HG03060 (cell line): ENCODE measurements around the gene BORCS5.

Experiments used
- ATAC-seq: cut with Tn5 transposase; IDR thresholded peaks from one replicate; pipeline ENCODE4 v1.9.1; 2021; ENCODE audit warnings: low read depth, moderate number of reproducible peaks; ENCODE audit not compliant: unreplicated experiment

Gene BORCS5

GRCh38 chr12:12425616-12426015 lies 68.7 kb downstream of the BORCS5 start:
- ATAC-seq = no peak

GRCh38 chr12:12427568-12427967 lies 70.7 kb downstream of the BORCS5 start:
- ATAC-seq = no peak

GRCh38 chr12:12428047-12428446 lies 71.2 kb downstream of the BORCS5 start:
- ATAC-seq = no peak

DNA sequence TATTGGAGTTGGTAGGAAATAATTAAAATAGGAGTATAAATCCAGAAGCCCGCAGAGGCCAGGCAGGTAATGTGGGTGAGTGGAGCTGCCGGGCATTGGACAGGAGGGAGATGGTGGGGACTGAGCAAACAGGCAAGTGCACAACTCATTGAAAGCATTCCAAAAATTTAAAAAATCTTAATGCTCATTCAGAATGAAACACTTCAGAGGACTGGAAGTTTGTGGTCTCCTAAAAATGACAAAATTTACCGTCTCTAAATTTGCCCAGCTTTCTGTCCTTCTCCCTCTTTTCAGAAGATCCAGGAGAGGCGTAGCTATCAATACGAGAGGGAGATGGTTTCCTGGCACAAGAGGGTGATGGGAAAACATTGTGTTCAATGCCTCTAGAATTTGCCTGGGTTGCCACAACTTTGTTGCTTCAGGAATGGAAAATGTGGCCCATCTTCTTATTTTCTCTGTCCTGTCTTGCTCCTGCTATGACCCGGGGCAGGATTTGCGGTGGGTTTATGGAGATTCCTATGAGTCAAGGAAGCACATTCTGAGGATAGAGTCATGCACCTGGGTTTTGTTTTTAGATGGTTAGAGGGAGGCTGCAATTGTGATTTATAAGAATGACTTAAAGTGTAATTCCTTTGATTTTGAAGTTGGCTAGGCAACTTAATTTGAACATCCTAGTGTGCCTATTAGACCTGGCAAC lies 72.2 kb downstream of the BORCS5 start:
- ATAC-seq = no peak

- no peak for ATAC-seq
These were observed 75.5 kb downstream of the BORCS5 start for GRCh38 chr12:12432364-12432763.

DNA sequence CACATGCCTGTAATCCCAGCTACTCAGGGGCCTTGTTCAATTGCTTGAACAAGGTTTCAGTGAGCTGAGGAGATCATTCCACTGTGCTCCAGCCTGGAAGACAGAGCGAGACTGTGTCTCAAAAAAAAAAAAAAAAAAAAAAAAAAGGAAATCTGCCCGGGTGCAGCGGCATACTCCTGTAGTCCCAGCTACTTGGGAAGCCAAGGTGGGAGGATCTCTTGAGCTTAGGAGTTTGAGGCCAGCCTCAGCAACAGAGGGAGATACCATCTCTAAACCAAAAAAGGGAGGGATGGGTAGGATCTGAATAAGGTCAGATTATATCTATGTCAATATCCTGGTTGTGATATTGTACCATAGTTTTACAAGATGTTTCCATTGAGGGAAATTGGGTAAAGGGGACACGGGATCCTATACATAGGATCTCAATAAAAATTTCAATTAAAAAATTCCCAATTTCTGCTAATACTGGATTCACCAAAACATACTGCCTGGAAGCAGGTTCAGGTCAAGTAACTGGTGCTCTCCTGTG lies 76.4 kb downstream of the BORCS5 start:
- no peak for ATAC-seq

DNA sequence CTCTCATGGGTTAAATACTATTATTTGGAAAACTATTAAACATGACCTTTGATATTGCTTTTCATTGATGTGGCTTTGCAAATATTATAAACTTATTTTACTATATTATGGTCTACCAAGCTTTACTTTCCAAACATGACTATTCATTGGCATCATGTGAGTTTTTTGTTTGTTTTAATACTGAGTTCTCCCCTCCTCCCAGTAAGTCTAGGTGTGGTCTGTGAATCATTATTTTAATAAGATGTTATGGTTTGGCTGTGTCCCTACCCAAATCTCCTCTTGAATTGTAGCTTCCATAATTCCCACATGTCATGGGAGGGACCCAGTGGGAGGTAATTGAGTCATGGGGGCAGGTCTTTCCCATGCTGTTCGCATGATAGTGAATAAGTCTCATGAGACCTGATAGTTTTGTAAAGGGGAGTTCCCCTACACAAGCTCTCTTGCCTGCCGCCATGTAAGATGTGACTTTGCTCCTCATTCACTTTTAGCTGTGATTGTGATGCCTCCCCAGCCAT lies 80.0 kb downstream of the BORCS5 start:
- no peak for ATAC-seq

- no peak for ATAC-seq
These were observed 82.8 kb downstream of the BORCS5 start for GRCh38 chr12:12439636-12440035.

GRCh38 chr12:12440784-12441428 lies 84.0 kb downstream of the BORCS5 start:
- ATAC-seq = no peak

DNA sequence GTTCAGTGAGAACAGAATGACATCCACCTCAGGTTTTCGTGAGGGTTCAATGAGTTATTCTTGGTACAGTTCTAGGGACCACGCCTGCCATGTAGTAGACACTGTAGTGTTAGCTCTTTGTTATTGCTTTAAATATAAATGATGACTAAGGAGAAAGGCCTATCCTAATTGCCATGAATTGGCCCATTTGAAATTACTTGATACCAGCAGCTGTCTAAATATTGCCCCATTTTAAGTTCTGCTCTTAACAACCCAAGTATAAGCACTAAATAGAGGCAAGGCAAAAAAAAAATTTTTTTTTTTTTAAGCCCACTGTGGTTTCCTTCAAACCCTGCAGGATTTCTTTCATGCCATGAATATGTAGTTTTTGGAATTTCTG lies 84.5 kb downstream of the BORCS5 start:
- no peak for ATAC-seq

GRCh38 chr12:12441843-12442461 lies 85.1 kb downstream of the BORCS5 start:
- ATAC-seq = no peak

DNA sequence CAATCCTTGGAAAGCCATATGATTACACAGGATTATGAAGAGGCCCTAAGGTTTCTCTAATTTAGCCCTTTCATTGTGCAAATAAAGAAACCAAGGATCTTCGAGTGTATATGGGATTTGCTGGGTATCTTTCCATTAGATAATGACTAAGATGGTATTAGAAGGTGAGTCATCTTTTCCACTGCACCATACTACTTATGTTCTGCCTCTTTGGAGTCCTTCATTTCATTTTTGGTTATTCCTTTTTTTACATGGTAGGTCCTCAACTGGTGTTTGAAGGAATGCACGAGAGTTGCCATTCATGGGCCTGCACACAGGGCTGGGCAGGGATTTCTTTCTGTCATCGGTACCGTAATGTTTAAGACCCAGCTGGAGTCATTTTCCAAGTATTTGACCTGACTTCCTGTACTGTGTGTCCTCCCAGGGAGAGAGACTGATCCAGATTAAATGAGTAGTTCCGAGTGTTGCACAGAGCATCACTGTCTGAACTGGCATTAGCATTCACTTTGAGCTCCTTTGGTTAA lies 85.7 kb downstream of the BORCS5 start:
- no peak for ATAC-seq

- ATAC-seq = no peak
These were observed 86.6 kb downstream of the BORCS5 start for GRCh38 chr12:12443431-12443878.

DNA sequence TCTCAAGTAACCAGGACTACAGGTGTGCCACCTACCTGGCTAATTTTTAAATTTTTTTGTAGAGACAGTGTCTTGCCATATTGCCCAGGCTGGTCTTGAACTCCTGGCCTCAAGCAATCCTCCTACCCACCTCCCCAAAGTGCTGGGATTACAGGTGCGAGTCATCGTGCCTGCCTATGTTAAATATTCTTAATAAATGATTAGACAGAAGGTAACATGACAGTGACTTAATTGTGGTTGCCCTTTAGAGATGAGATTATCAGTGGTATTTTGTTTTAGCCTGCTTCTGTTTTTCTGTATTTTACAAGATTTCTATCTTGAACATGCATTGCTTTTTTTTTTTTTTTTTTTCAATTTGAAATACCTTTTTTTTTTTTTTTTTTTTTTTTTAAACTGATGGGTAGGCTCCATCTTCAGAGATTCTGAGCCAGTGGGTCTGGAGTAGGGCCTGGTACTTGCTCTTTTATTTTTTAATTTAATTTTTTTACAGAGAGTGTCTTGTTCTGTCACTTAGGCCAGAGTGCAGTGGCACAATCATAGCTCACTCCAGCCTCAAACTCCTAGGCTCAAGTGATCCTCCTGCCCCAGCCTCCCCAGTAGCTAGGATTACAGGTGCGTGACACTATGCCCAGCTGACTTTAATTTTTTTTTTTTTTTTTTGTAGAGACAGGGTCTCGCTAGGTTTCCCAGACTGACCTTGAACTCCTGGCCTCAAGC lies 88.4 kb downstream of the BORCS5 start:
- ATAC-seq = no peak

DNA sequence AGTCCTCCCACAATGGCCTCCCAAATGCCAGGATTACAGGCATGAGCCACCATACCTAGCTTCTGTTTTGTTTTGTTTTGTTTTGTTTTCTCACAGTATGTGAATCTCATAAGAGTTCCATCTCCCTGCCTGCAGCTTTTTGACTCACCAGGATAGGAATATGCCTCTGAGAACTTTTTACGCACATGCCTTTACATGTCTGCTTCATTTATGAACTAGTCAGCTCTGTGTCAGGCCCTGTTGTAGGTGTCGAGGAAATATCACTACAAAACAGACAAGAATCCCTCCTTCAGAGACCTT lies 89.0 kb downstream of the BORCS5 start:
- no peak for ATAC-seq

GRCh38 chr12:12446786-12447185 lies 89.9 kb downstream of the BORCS5 start:
- ATAC-seq = no peak

DNA sequence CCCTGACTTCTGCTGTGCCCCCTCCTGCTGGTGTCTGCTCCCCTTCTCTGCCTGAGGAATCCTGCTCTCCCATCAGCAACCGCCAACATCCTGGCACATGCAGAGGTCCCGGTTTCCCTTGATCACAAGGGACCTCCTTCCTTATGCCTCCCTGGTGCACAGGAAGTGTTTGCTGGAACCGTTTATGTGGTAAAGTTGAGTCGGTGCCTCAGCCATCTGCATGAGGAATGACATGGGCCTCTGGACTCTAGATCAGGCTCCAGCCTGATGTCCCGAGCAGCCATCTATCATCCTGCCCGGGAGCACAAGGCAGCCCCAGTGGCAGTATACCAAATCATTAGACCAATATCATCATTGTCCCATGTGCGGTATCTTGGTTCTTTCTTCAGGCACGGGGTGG lies 90.4 kb downstream of the BORCS5 start:
- ATAC-seq = no peak

- no peak for ATAC-seq
These were observed 91.0 kb downstream of the BORCS5 start for GRCh38 chr12:12447837-12448236.

DNA sequence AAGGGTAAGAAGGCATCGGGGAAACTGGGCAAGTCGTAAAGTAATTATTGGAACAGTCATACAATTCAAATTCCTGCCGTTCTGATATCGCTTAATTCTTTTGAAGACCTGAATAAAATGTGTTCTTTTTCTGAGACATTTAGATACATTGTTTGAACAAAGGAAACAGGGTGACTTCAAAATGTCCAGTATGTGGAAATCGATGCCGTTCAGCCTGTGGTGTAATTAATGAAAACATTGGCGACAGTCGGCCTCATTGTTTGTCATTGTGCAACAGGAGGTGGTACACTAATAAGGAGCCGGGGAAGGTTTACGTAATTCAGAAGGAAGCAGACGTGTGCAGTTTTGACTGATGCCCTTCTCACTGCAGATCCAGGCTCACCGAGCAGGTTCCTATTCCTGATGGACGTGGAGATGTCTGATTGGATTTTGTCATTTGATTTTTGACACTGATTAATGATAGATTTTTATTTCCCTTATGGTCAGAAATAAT lies 92.7 kb downstream of the BORCS5 start:
- ATAC-seq = no peak

GRCh38 chr12:12450043-12450471 lies 93.2 kb downstream of the BORCS5 start:
- no peak for ATAC-seq

- ATAC-seq = no peak
These were observed 94.2 kb downstream of the BORCS5 start for GRCh38 chr12:12451098-12451497.
